Keratinocyte (primary cell): ENCODE measurements around the gene TBC1D8.

ENCODE experiments used
- CTCF ChIP-seq, 3 experiments: IDR thresholded peaks in 1 of 3; conservative IDR thresholded peaks in 1 of 3; optimal IDR thresholded peaks in 1 of 3; 2 replicates in 2 of 3; 3 replicates in 1 of 3; pipeline versions ENCODE3 to v1.5.1; 2011; ENCODE audit warnings: low read length in 3 of 3, mild to moderate bottlenecking in 3 of 3, moderate library complexity in 2 of 3, control low read depth in 1 of 3, inconsistent platforms in 1 of 3; ENCODE audit not compliant: insufficient read depth in 2 of 3; ENCODE audit errors: extremely low read depth in 1 of 3
- EZH2 ChIP-seq: IDR thresholded peaks from one replicate; pipeline ENCODE4 v1.6.1; 2012; ENCODE audit warnings: inconsistent platforms, mild to moderate bottlenecking, low read length, moderate library complexity

- no peak for TF ChIP-seq CTCF (optimal IDR thresholded peaks at IDR 0.05 in 1 of 3, IDR thresholded peaks at IDR 0.05 in 1 of 3, conservative IDR thresholded peaks at IDR 0.05 in 1 of 3; ENCODE audit: extremely low read depth in 1 of 3, insufficient read depth in 2 of 3, low read length in 3 of 3)
- no peak for TF ChIP-seq EZH2
These were observed 188.7 kb downstream of the TBC1D8 start for GRCh38 chr2:100962366-100963025.
